Common myeloid progenitor, CD34-positive (primary cell): Measurements from ENCODE around the gene JPT1.
"Not testable (repeated sequence)": the region's sequence is repeated elsewhere in the genome, so short reads cannot be mapped to it uniquely, and the experiment has no call there.

Experiments
- CTCF ChIA-PET: fragments of 350-600 bp; sonication (Branson Sonifier 250); formaldehyde crosslinking; loops from one replicate; lab custom pipeline; 2021; ENCODE audit warnings: antibody characterized with exemption; lab: Charles Lee
- POLR2A ChIA-PET: fragments of 350-600 bp; sonication (Branson Sonifier 250); formaldehyde crosslinking; loops from one replicate; lab custom pipeline; 2021; ENCODE audit warnings: antibody characterized with exemption; lab: Charles Lee
- DNase-seq, 3 donors: peaks; one replicate each; pipeline versions ENCODE4 v3.0.0 to v3.0.0-alpha.2; 2013
- H3K27ac ChIP-seq, 2 experiments: 1 replicate in 1 of 2; 2 replicates in 1 of 2; pipeline ENCODE4 v1.7.0; 2013; ENCODE audit warnings: inconsistent platforms in 2 of 2, low read length in 2 of 2, mild to moderate bottlenecking in 2 of 2, low read depth in 1 of 2, moderate library complexity in 1 of 2; ENCODE audit not compliant: severe bottlenecking in 2 of 2, insufficient read depth in 1 of 2, poor library complexity in 1 of 2
- H3K27me3 ChIP-seq, 5 experiments: replicated peaks in 2 of 5; 1 replicate in 3 of 5; 2 replicates in 2 of 5; pipeline versions ENCODE4 v1.6.1 to v1.7.0; 2013; ENCODE audit warnings: low read length in 4 of 5, mild to moderate bottlenecking in 2 of 5, moderate library complexity in 2 of 5, inconsistent platforms in 1 of 5; ENCODE audit not compliant: insufficient read depth in 5 of 5, control insufficient read depth in 4 of 5
- H3K36me3 ChIP-seq, 4 experiments: 1 replicate in 2 of 4; 2 replicates in 2 of 4; pipeline versions ENCODE4 v1.6.1 to v1.7.0; 2013; ENCODE audit warnings: low read length in 3 of 4, control low read depth in 1 of 4, mild to moderate bottlenecking in 1 of 4; ENCODE audit not compliant: control insufficient read depth in 4 of 4, insufficient read depth in 4 of 4
- H3K4me1 ChIP-seq, 4 experiments: 1 replicate in 3 of 4; 2 replicates in 1 of 4; pipeline versions ENCODE4 v1.6.1 to v1.7.1; 2013; ENCODE audit warnings: low read length in 3 of 4, mild to moderate bottlenecking in 3 of 4, control low read depth in 1 of 4, inconsistent platforms in 1 of 4, moderate library complexity in 1 of 4; ENCODE audit not compliant: control insufficient read depth in 4 of 4, insufficient read depth in 4 of 4; ENCODE audit errors: control extremely low read depth in 1 of 4
- H3K4me3 ChIP-seq, 7 experiments: 1 replicate in 4 of 7; 2 replicates in 3 of 7; pipeline versions ENCODE4 v1.5.1 to v1.7.0; 2013; ENCODE audit warnings: mild to moderate bottlenecking in 7 of 7, low read length in 6 of 7, moderate library complexity in 6 of 7, inconsistent platforms in 2 of 7, low read depth in 2 of 7, control low read depth in 1 of 7; ENCODE audit not compliant: insufficient read depth in 4 of 7, control insufficient read depth in 1 of 7; ENCODE audit errors: extremely low read depth in 1 of 7
- H3K9me3 ChIP-seq, 5 experiments: 1 replicate in 4 of 5; 2 replicates in 1 of 5; pipeline versions ENCODE4 v1.6.1 to v1.7.1; 2013; ENCODE audit warnings: low read length in 4 of 5, mild to moderate bottlenecking in 2 of 5, inconsistent platforms in 1 of 5, low read depth in 1 of 5, moderate library complexity in 1 of 5; ENCODE audit not compliant: control insufficient read depth in 4 of 5, insufficient read depth in 2 of 5; ENCODE audit errors: control extremely low read depth in 1 of 5
- WGBS: methylation state at CpG from one replicate; pipeline ENCODE4 v1.1.5; 2013; ENCODE audit not compliant: insufficient coverage; 5-methylcytosine and 5-hydroxymethylcytosine counted together

JPT1 gene

DNA sequence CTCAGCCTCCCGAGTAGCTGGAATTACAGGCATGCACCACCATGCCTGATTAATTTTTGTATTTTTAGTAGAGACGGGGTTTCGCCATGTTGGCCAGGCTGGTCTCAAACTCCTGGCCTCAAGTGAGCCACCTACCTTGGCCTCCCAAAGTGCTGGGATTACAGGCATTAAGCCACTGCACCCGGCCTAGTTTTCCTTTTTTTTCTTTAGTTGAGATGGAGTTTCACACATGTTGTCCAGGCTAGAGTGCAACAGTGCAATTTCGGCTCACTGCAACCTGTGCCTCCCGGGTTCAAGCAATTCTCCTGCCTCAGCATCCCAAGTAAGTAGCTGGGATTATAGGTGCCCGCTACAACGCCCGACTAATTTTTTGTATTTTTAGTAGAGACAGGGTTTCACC is 16.6 kb downstream of the JPT1 start:
- 100% methylated on average over 6 of the region's 9 CpGs for WGBS
- CTCF ChIA-PET, result interaction anchor here (1.0 to 2.2 kb wide), 2 partner anchors 7 to 24 kb away, joined by 3 to 11 read pairs; no protein-coding TSS in a partner anchor
- H3K4me3 ChIP-seq, DNase-seq, POLR2A ChIA-PET, H3K27me3 ChIP-seq, H3K4me1 ChIP-seq, H3K27ac ChIP-seq, H3K9me3 ChIP-seq: not testable (repeated sequence)
- peaks cover 2 to 41% (median 21%) of the 10 kb centered on the region in 4 experiments for H3K36me3 ChIP-seq

DNA sequence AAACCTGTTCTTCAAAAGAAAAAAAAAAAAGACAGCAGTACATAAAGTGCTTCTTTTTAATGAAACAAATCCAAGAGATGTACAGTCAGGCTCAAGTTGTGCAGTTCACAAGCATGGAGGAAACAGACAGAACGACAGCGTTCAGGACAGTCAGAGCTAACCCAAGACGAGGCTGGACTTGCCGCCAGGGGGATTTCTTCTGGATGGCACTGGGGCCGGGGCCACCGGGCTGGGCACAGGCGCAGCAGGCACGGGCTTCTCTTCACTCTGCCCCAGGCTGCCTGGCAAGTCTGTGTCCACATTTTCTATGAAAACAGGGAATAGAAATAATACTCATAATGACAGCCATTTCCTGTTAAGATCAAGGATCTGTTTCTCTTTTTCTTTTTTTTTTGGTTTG is 18.4 kb downstream of the JPT1 start:
- H3K27me3 ChIP-seq, result no peaks in the 10 kb centered on the region
- CTCF ChIA-PET, result interaction anchor here (2.2 kb wide), 1 partner anchor 22 kb away, joined by 11 read pairs; no protein-coding TSS in a partner anchor
- POLR2A ChIA-PET, result no interaction called here
- peaks cover 0 to 13% (median 9%) of the 10 kb centered on the region in 4 experiments for H3K4me1 ChIP-seq
- peaks cover 0 to 32% (median 14%) of the 10 kb centered on the region in 4 experiments for H3K36me3 ChIP-seq
- 94% methylated on average over 8 of the region's 8 CpGs for WGBS
- H3K4me3 ChIP-seq, result no peak overlapping the region
- no peak for DNase-seq
- H3K9me3 ChIP-seq, result no peaks in the 10 kb centered on the region
- H3K27ac ChIP-seq, result no peak overlapping the region

DNA sequence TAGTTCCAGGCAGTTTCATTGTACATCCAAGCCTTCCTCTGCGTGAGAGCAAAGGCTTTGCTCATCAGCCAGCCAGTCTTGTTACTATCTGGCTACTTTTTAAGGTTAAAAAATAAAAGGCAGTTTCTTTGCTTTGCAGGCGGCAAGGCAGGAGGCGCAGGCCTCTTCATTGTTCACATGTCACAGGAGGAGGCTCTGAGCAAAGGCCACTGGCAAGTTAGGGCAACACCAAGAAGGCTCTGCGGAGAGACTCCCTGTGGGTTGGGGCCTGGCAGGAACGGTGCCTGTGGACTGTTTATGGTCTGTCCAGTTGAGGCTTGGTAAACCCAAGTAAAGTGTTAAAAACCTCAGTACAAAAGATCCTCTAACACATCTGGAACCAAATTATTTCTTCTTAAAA is 18.9 kb downstream of the JPT1 start:
- Histone ChIP-seq H3K27me3 (no peaks in the 10 kb centered on the region), H3K4me1 (peaks cover 0 to 18% (median 10%) of the 10 kb centered on the region in 4 experiments), H3K36me3 (peaks cover 0 to 30% (median 14%) of the 10 kb centered on the region in 4 experiments), H3K4me3 (no peak overlapping the region), H3K9me3 (no peaks in the 10 kb centered on the region), H3K27ac (no peak overlapping the region)
- ChIA-PET POLR2A (no interaction called here), CTCF (interaction anchor here (2.2 kb wide), 1 partner anchor 21 kb away, joined by 11 read pairs; no protein-coding TSS in a partner anchor)
- 93% methylated on average over 4 of the region's 5 CpGs for WGBS
- DNase-seq, result no peak

DNA sequence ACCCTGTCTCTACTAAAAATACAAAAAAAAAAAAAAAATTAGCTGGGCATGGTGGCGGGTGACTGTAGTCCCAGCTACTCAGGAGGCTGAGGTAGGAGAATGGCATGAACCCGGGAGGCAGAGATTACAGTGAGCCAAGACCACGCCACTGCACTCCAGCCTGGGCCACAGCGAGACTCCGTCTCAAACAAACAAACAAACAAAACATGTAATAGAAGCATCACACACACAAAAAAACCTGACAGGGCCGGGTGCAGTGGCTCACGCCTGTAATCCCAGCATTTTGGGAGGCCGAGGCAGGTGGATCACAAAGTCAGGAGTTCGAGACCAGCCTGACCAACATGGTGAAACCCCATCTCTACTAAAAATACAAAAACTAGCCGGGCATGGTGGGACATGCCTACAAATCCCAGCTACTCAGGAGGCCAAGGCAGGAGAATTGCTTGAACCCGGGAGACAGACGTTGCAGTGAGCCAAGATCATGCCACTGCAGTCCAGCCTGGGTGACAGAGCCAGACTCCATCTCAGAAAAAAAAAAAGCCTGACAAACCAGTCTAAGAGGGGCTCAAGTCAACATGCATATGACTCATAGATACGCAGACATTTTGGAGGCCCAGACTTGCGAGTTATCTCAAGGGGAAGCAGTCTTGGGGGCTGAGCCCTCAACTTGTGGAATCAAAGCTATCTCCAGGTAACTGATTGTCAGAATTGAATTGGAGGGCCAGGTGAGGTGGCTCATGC is 20.5 kb downstream of the JPT1 start:
- CTCF ChIA-PET, result interaction anchor here (0.7 to 6.0 kb wide), 5 partner anchors 8 to 20 kb away, joined by 3 to 168 read pairs (median 4); partner anchors contain the start of gene ARMC7
- H3K36me3 ChIP-seq, result peaks cover 0 to 32% (median 25%) of the 10 kb centered on the region in 4 experiments
- WGBS, result 100% methylated on average over 7 of the region's 14 CpGs
- H3K27me3 ChIP-seq, H3K27ac ChIP-seq, DNase-seq, POLR2A ChIA-PET, H3K9me3 ChIP-seq, H3K4me3 ChIP-seq: not testable (repeated sequence)
- H3K4me1 ChIP-seq, result peaks cover 0 to 23% (median 16%) of the 10 kb centered on the region in 4 experiments

GRCh38 chr17:75133001-75133400 is 21.3 kb downstream of the JPT1 start:
- ChIA-PET POLR2A (no interaction called here), CTCF (interaction anchor here (1.3 to 6.0 kb wide), 6 partner anchors 9 to 72 kb away, joined by 4 to 168 read pairs (median 22); partner anchors contain the start of gene ARMC7)
- H3K4me1 ChIP-seq, result peaks cover 0 to 23% (median 16%) of the 10 kb centered on the region in 4 experiments
- H3K4me3 ChIP-seq, result no peak overlapping the region
- no peak for DNase-seq
- H3K27ac ChIP-seq, result no peak overlapping the region
- 100% methylated on average over 2 of the region's 3 CpGs for WGBS
- H3K36me3 ChIP-seq, result peaks cover 0 to 37% (median 27%) of the 10 kb centered on the region in 4 experiments
- H3K9me3 ChIP-seq, result no peaks in the 10 kb centered on the region
- no peaks in the 10 kb centered on the region for H3K27me3 ChIP-seq

GRCh38 chr17:75132018-75133000 is 22.0 kb downstream of the JPT1 start:
- H3K27me3 ChIP-seq, DNase-seq, H3K9me3 ChIP-seq: not testable (repeated sequence)
- Histone ChIP-seq H3K27ac (peak overlapping the region in 1 of 2 experiments; percentile 86), H3K4me1 (peaks cover 0 to 23% (median 16%) of the 10 kb centered on the region in 4 experiments), H3K4me3 (peak overlapping the region; percentile 64 to 88 (median 83)), H3K36me3 (peaks cover 0 to 37% (median 27%) of the 10 kb centered on the region in 4 experiments)
- ChIA-PET POLR2A (interaction anchor here (0.7 to 2.1 kb wide), 3 partner anchors 18 to 50 kb away, joined by 6 to 11 read pairs (median 6); partner anchors contain the start of gene JPT1), CTCF (interaction anchor here (1.3 to 6.0 kb wide), 14 partner anchors 8 to 103 kb away, joined by 3 to 168 read pairs (median 6); partner anchors contain the start of gene ARMC7)
- 88% methylated on average over 33 of the region's 40 CpGs for WGBS
